Measurements from ENCODE around the gene RNLS.
A peak's percentile ranks its signal among the peaks of the same experiment; 100 is the strongest.

The RNLS gene

DNA sequence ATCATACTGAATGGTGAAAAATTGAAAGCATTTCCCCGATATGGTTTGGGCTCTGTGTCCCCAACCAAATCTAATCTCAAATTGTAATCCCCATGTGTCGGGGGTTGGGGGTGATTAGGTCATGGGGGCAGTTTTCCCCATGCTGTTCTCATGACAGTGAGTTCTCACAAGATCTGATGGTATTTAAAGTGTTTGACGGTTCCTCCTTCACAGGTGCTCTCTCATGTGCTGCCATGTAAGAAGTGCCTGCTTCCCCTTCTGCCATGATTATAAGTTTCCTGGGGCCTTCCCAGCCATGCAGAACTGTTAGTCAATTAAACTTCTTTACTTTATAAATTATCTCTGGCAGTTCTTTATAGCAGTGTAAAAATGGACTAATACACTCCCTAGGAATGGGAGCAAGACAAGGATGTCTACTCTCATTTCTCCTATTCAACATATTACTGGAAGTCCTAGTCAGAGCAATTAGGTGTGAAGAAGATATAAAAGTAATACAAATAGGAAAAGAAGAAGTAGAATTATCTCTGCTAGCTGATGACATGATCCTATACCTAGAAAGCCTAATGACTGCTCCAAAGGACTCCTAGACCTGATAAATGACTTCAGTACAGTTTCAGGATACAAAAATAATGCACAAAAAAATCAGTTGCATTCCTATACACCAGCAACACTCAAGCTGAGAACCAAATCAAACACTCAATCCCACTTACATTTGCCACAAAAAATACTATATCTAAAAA is 260.6 kb downstream of the RNLS start:
- H3K4me3 ChIP-seq (ENCODE audit: low read depth, low read length) = no peak overlapping the region
- TF ChIP-seq, protein P1, sequence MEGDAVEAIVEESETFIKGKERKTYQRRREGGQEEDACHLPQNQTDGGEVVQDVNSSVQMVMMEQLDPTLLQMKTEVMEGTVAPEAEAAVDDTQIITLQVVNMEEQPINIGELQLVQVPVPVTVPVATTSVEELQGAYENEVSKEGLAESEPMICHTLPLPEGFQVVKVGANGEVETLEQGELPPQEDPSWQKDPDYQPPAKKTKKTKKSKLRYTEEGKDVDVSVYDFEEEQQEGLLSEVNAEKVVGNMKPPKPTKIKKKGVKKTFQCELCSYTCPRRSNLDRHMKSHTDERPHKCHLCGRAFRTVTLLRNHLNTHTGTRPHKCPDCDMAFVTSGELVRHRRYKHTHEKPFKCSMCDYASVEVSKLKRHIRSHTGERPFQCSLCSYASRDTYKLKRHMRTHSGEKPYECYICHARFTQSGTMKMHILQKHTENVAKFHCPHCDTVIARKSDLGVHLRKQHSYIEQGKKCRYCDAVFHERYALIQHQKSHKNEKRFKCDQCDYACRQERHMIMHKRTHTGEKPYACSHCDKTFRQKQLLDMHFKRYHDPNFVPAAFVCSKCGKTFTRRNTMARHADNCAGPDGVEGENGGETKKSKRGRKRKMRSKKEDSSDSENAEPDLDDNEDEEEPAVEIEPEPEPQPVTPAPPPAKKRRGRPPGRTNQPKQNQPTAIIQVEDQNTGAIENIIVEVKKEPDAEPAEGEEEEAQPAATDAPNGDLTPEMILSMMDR (IDR thresholded peaks at IDR 0.05; ENCODE audit: borderline replicate concordance, insufficient read depth, low read depth, low read length) = no peak

DNA sequence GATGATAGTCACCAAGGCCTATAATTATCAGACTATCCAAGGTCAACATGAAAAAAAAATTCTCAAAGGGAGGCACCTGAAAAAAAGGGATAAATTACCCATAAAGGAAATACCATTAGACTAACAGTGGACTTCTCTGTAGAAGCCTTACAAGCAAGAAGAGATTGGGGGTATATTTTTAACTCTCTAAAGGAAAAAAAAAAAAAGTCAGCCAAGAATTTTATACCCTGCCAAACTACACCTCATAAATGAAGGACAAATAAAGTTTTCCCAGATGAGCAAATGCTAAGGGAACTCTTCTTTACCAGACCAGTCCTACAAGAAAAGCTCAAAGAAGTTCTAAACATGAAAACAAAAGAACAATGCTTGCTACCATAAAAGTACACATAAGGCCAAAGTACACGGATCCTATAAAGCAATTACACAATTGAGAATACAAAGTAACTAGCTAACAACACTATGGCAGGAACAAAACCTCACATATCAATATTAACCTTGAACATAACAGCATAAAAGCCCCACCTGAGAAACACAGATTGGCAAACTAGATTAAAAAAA is 263.1 kb downstream of the RNLS start:
- TF ChIP-seq, protein P1 (IDR thresholded peaks at IDR 0.05; ENCODE audit: borderline replicate concordance, insufficient read depth, low read depth, low read length) = no peak
- H3K4me3 ChIP-seq (ENCODE audit: low read depth, low read length) = no peak overlapping the region

DNA sequence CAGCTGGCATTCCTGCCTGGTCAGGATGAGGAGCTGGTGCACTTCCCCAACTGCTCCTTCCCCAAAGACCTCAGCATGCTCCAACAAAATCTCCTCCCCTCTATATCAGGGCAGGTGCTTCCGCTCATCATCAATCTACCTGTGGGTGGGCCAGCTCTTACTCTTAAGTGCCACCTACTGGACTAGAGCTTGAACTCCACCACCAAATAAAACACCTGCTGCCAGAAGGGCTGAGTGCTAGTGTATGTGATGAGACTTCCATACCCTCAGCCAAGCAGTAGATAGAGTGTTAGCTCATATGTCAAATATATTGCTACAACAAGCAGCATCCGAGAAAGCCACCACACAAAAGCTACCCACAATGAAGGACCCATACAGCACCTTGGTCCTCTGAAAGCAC is 264.3 kb downstream of the RNLS start:
- TF ChIP-seq, protein P1 (IDR thresholded peaks at IDR 0.05; ENCODE audit: borderline replicate concordance, insufficient read depth, low read depth, low read length) = peak; percentile 32; the same call in 1 of the 2 replicates
- no peak overlapping the region for H3K4me3 ChIP-seq (ENCODE audit: low read depth, low read length)

DNA sequence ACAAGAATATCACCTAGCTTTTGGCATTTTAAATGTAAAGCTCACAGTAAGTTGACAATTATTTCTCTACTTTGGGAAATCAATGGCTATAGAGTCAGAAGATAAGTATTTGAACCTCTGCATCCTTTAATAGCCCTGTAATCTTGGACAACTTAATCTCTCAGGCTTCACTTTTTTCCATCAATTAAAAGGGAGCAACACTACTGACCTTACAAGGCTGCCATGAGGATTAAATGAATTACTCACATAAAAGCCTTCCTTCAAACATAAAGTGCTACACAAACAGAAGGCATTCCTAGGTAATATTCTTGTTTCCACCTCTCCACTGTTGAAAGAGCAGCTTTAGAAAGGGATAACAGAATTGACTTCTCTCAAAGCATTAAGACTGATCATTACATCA is 266.0 kb downstream of the RNLS start:
- TF ChIP-seq, protein P1 (IDR thresholded peaks at IDR 0.05; ENCODE audit: borderline replicate concordance, insufficient read depth, low read depth, low read length) = no peak
- no peak overlapping the region for H3K4me3 ChIP-seq (ENCODE audit: low read depth, low read length)

DNA sequence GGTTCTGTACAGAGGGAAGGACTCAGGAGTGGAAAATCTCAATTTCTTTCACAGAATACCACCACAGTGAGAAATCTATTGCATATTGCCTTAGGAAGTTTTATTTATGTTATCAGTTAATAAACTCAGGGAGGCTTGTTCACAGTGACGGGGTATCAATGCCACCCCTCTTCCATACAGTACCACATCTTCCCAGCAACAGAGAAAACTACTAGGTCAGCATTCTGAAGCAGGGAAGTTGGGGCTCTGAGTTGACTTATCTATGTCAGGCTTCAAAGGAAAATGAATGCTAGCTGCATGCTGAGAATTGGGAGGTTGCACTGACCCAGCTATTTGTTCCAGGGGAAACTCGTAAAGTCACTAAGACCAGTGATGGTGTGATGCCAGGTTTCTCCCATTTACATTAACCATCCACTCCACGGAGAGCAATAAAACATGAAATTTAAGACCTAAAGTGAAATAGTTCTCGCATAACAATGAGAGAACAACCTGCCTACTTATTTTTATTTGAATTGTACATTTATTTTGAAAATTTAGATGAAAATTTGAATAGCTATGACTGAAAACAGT is 266.7 kb downstream of the RNLS start:
- no peak overlapping the region for H3K4me3 ChIP-seq (ENCODE audit: low read depth, low read length)
- TF ChIP-seq, protein P1 (IDR thresholded peaks at IDR 0.05; ENCODE audit: borderline replicate concordance, insufficient read depth, low read depth, low read length) = no peak

DNA sequence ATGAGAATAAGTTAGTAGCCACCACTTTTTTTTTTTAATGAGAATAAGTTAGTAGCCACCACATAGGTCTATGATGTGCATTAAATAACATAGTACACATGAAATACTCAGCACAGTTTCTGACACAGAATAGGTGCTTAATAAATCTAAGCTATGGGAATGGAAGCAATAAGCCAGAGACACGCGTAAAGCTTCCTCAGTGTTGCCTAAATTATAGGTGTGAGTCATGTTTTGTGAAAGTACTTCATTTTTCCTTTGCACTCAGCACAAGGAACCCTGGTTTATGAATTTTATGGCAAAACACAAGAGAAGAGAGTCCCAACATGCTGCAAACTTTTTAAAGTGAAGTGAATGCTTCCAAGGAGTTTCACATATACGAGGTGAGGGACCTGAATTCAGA is 267.4 kb downstream of the RNLS start:
- TF ChIP-seq, protein P1 (IDR thresholded peaks at IDR 0.05; ENCODE audit: borderline replicate concordance, insufficient read depth, low read depth, low read length) = no peak
- H3K4me3 ChIP-seq (ENCODE audit: low read depth, low read length) = no peak overlapping the region

DNA sequence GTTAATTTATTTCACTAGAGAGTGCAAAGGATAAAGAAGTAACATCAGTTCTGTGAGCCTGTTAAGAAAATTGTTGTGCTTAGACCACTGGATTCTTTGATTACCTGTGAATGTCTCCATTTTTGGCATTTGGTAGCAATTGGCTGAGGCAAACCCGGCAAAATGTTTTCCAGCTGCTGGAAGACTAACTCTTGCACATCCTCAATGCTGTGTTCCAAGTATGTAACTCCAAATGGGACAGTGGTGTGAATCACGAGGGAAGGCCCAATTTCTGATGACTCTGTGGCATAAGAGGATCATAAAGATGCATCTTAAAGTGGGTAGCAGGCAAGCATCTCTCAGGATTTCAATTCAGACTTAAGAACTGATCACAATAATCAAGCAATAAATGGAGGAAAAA is 268.8 kb downstream of the RNLS start:
- TF ChIP-seq, protein P1 (IDR thresholded peaks at IDR 0.05; ENCODE audit: borderline replicate concordance, insufficient read depth, low read depth, low read length) = no peak
- H3K4me3 ChIP-seq (ENCODE audit: low read depth, low read length) = no peak overlapping the region
